Large intestine (tissue), 3 donors: ENCODE results near the gene PRKCE. TPM values are rescaled to one million over a fixed set of nuclear protein-coding genes. Genes with fewer than 3 reads are reported as not detected.
A peak's percentile ranks its signal among the peaks of the same experiment; 100 is the strongest.

Experiments
- DNase-seq, 2 donors: peaks; one replicate each; pipeline versions ENCODE4 v3.0.0 to v3.0.0-alpha.2; 2013
- H3K27ac ChIP-seq: one replicate; pipeline ENCODE4 v1.5.1; 2013; ENCODE audit warnings: low read length
- H3K27me3 ChIP-seq: 2 replicates; pipeline ENCODE4 v1.6.1; 2013; ENCODE audit warnings: low read length; ENCODE audit not compliant: control insufficient read depth, insufficient read depth
- H3K36me3 ChIP-seq: 2 replicates; pipeline ENCODE4 v1.6.1; 2013; ENCODE audit warnings: low read length; ENCODE audit not compliant: control insufficient read depth, insufficient read depth
- H3K4me1 ChIP-seq: one replicate; pipeline ENCODE4 v1.6.1; 2013; ENCODE audit warnings: low read length; ENCODE audit not compliant: control insufficient read depth, insufficient read depth
- H3K4me3 ChIP-seq: one replicate; pipeline ENCODE4 v1.5.1; 2013; ENCODE audit warnings: low read length
- H3K9me3 ChIP-seq: one replicate; pipeline ENCODE4 v1.6.1; 2013; ENCODE audit warnings: mild to moderate bottlenecking, low read depth, low read length, moderate library complexity; ENCODE audit not compliant: control insufficient read depth
- WGBS: methylation state at CpG from one replicate; pipeline ENCODE4 v1.1.5; 2013; ENCODE audit warnings: low lambda C conversion rate; ENCODE audit not compliant: insufficient coverage; 5-methylcytosine and 5-hydroxymethylcytosine counted together
- polyA plus RNA-seq: library from polyadenylated mRNA; unstranded; fragments of 120-200 nt; gene quantifications from one replicate; pipeline ENCODE4 v1.2.1, GENCODE V29; 2013

The PRKCE gene
- polyA plus RNA-seq, 1 donor = 13.0 TPM

- H3K9me3 ChIP-seq = no peaks in the 10 kb centered on the region
- WGBS = 40% methylated on average over 1 of the region's 6 CpGs
- DNase-seq = no peak
- no peaks in the 10 kb centered on the region for H3K27me3 ChIP-seq
- no peak overlapping the region for H3K4me3 ChIP-seq
- H3K27ac ChIP-seq = no peak overlapping the region
- H3K36me3 ChIP-seq = peaks cover 4% of the 10 kb centered on the region
- no peaks in the 10 kb centered on the region for H3K4me1 ChIP-seq
These were observed 373.6 kb downstream of the PRKCE start for GRCh38 chr2:46025081-46025480.

GRCh38 chr2:46025676-46026075 lies 374.2 kb downstream of the PRKCE start:
- Histone ChIP-seq H3K36me3 (peaks cover 4% of the 10 kb centered on the region), H3K27me3 (no peaks in the 10 kb centered on the region), H3K4me3 (no peak overlapping the region), H3K9me3 (no peaks in the 10 kb centered on the region), H3K27ac (no peak overlapping the region), H3K4me1 (no peaks in the 10 kb centered on the region)
- no CpG with 5 or more reads among the region's 1 CpG for WGBS
- DNase-seq = no peak

GRCh38 chr2:46026431-46026830 lies 375.0 kb downstream of the PRKCE start:
- Histone ChIP-seq H3K36me3 (peaks cover 4% of the 10 kb centered on the region), H3K27me3 (no peaks in the 10 kb centered on the region), H3K4me1 (no peaks in the 10 kb centered on the region), H3K4me3 (no peak overlapping the region), H3K27ac (no peak overlapping the region), H3K9me3 (no peaks in the 10 kb centered on the region)
- 83% methylated on average over 1 of the region's 1 CpG for WGBS
- DNase-seq = no peak

- Histone ChIP-seq H3K4me1 (no peaks in the 10 kb centered on the region), H3K36me3 (peaks cover 9% of the 10 kb centered on the region), H3K4me3 (no peak overlapping the region), H3K27me3 (no peaks in the 10 kb centered on the region), H3K9me3 (no peaks in the 10 kb centered on the region), H3K27ac (peak overlapping the region; percentile 46)
- DNase-seq = peak; percentile 20 to 30
- WGBS = no CpG with 5 or more reads among the region's 5 CpGs
These were observed 377.9 kb downstream of the PRKCE start for GRCh38 chr2:46029332-46029811.

- 80% methylated on average over 1 of the region's 2 CpGs for WGBS
- DNase-seq = no peak
- peaks cover 11% of the 10 kb centered on the region for H3K36me3 ChIP-seq
- no peak overlapping the region for H3K4me3 ChIP-seq
- H3K4me1 ChIP-seq = no peaks in the 10 kb centered on the region
- no peaks in the 10 kb centered on the region for H3K9me3 ChIP-seq
- no peaks in the 10 kb centered on the region for H3K27me3 ChIP-seq
- peak overlapping the region; percentile 30 for H3K27ac ChIP-seq
These were observed 378.9 kb downstream of the PRKCE start for GRCh38 chr2:46030330-46030729.

GRCh38 chr2:46032161-46032813 lies 380.8 kb downstream of the PRKCE start:
- DNase-seq = no peak
- no peak overlapping the region for H3K27ac ChIP-seq
- no peaks in the 10 kb centered on the region for H3K27me3 ChIP-seq
- H3K9me3 ChIP-seq = no peaks in the 10 kb centered on the region
- no peaks in the 10 kb centered on the region for H3K4me1 ChIP-seq
- H3K36me3 ChIP-seq = peaks cover 11% of the 10 kb centered on the region
- 100% methylated on average over 2 of the region's 8 CpGs for WGBS
- H3K4me3 ChIP-seq = no peak overlapping the region

- Histone ChIP-seq H3K27ac (no peak overlapping the region), H3K4me1 (peaks cover 2% of the 10 kb centered on the region), H3K27me3 (no peaks in the 10 kb centered on the region), H3K9me3 (no peaks in the 10 kb centered on the region), H3K4me3 (no peak overlapping the region), H3K36me3 (peaks cover 9% of the 10 kb centered on the region)
- DNase-seq = no peak
- no CpG with 5 or more reads among the region's 5 CpGs for WGBS
These were observed 381.5 kb downstream of the PRKCE start for GRCh38 chr2:46032996-46033395.

GRCh38 chr2:46034535-46034934 lies 383.1 kb downstream of the PRKCE start:
- Histone ChIP-seq H3K4me3 (no peak overlapping the region), H3K27me3 (no peaks in the 10 kb centered on the region), H3K36me3 (peaks cover 9% of the 10 kb centered on the region), H3K4me1 (peaks cover 4% of the 10 kb centered on the region), H3K27ac (no peak overlapping the region), H3K9me3 (no peaks in the 10 kb centered on the region)
- no peak for DNase-seq
- WGBS = no CpG with 5 or more reads among the region's 5 CpGs

GRCh38 chr2:46036929-46037328 lies 385.5 kb downstream of the PRKCE start:
- no peak for DNase-seq
- Histone ChIP-seq H3K9me3 (no peaks in the 10 kb centered on the region), H3K4me3 (no peak overlapping the region), H3K36me3 (peaks cover 9% of the 10 kb centered on the region), H3K4me1 (peaks cover 4% of the 10 kb centered on the region), H3K27me3 (no peaks in the 10 kb centered on the region), H3K27ac (no peak overlapping the region)
- WGBS = no CpG with 5 or more reads among the region's 7 CpGs

GRCh38 chr2:46039543-46040303 lies 388.2 kb downstream of the PRKCE start:
- H3K4me3 ChIP-seq = no peak overlapping the region
- no peaks in the 10 kb centered on the region for H3K9me3 ChIP-seq
- H3K36me3 ChIP-seq = no peaks in the 10 kb centered on the region
- H3K27ac ChIP-seq = no peak overlapping the region
- no peak for DNase-seq
- WGBS = no CpG with 5 or more reads among the region's 4 CpGs
- peaks cover 7% of the 10 kb centered on the region for H3K4me1 ChIP-seq
- H3K27me3 ChIP-seq = no peaks in the 10 kb centered on the region
